ENCODE measurements around the gene TTLL13.

The TTLL13 gene

GRCh38 chr15:90203473-90203872, 45.9 kb upstream of the TTLL13 start:
- DNase-seq (ENCODE audit: low read depth): no peak
- no peak overlapping the region for H3K4me3 ChIP-seq (ENCODE audit: low read depth, low read length)
- in situ Hi-C loops (cut with HindIII; ENCODE audit: low sequenced_read_pairs): no loop called here
- TF ChIP-seq, protein P1, sequence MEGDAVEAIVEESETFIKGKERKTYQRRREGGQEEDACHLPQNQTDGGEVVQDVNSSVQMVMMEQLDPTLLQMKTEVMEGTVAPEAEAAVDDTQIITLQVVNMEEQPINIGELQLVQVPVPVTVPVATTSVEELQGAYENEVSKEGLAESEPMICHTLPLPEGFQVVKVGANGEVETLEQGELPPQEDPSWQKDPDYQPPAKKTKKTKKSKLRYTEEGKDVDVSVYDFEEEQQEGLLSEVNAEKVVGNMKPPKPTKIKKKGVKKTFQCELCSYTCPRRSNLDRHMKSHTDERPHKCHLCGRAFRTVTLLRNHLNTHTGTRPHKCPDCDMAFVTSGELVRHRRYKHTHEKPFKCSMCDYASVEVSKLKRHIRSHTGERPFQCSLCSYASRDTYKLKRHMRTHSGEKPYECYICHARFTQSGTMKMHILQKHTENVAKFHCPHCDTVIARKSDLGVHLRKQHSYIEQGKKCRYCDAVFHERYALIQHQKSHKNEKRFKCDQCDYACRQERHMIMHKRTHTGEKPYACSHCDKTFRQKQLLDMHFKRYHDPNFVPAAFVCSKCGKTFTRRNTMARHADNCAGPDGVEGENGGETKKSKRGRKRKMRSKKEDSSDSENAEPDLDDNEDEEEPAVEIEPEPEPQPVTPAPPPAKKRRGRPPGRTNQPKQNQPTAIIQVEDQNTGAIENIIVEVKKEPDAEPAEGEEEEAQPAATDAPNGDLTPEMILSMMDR (IDR thresholded peaks at IDR 0.05; ENCODE audit: low read depth, low read length, missing control alignments): no peak

DNA sequence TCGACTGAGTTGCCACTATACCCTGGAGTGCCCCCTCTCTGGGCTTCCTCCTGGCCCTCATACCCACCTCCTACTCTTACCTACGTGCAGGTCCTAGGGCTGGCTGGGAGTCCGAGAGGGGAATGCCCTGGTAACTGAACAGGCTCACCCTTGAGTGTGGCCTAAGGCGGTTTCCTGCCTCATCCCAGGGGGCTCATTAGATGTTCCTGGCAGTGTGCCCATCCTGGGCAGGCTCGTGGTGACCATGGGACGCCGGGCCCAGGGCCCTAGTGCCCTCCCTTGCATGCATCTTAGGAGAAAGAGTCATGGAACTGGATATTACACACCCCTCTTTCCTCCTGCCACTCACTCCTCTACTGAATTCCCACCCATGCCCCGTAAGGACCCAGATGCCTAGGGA, 45.4 kb upstream of the TTLL13 start:
- TF ChIP-seq, protein P1 (IDR thresholded peaks at IDR 0.05; ENCODE audit: low read depth, low read length, missing control alignments): no peak
- DNase-seq (ENCODE audit: low read depth): no peak
- in situ Hi-C loops (cut with HindIII; ENCODE audit: low sequenced_read_pairs): no loop called here
- H3K4me3 ChIP-seq (ENCODE audit: low read depth, low read length): no peak overlapping the region

DNA sequence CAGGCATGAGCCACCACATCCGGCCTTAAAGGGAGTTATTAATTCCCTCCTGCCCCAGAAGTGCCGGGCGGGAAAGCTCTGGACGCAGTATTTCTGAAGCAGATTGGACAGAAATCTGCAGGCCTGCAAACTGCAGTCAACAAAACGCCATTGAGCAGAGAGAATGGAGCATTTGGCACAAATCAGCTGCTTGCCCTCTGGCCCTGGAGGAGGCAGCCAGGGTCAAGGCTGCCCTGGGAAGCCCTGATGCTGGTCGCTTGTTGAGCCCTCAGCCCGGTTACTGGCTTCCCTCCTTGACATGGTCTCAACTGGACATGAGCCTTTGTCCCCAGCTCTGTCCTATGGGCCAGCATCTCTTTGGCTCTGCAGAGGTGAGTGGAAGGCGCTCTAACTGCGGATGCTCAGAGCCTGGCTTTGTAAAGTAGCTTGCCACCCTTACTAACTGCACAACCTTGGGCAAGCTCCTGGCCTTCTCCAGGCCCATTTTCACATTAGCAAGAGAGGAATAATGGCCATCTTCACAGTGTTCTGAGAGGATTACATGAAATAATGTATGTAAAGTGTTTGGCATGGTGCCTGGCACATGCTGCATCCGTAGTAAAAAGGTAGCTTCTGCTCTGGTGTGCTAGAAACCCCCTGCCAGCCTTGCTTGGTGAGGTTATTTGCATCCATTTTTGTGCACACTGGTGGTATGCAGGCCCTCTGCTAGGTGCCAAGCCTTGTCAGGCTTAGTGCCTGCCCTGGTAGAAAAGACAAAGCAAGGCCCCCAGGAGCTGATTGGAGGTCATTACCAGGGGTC, 44.1 kb upstream of the TTLL13 start:
- no peak for DNase-seq (ENCODE audit: low read depth)
- TF ChIP-seq, protein P1 (IDR thresholded peaks at IDR 0.05; ENCODE audit: low read depth, low read length, missing control alignments): no peak
- in situ Hi-C loops (cut with HindIII; ENCODE audit: low sequenced_read_pairs): no loop called here
- no peak overlapping the region for H3K4me3 ChIP-seq (ENCODE audit: low read depth, low read length)

DNA sequence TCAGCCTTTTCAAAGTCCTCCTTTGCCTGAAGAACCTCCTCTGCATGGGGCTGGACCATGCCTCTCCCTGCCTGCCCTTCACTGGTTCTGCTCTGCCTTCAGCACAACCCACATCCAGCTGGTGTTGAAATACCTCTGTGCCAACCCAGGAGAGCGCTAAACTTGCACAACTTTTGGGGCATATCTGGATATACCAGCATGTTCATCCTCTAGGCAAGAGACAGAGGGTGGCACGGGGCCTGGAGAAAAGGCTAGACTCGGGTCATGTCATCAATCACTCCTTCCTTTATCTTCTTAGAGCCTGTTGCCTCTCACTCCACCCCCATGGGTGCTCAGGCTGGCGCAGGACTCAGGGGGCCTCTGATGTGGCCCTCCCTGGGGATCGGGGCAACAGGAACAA, 43.5 kb upstream of the TTLL13 start:
- TF ChIP-seq, protein P1 (IDR thresholded peaks at IDR 0.05; ENCODE audit: low read depth, low read length, missing control alignments): no peak
- in situ Hi-C loops (cut with HindIII; ENCODE audit: low sequenced_read_pairs): no loop called here
- DNase-seq (ENCODE audit: low read depth): no peak
- H3K4me3 ChIP-seq (ENCODE audit: low read depth, low read length): no peak overlapping the region

DNA sequence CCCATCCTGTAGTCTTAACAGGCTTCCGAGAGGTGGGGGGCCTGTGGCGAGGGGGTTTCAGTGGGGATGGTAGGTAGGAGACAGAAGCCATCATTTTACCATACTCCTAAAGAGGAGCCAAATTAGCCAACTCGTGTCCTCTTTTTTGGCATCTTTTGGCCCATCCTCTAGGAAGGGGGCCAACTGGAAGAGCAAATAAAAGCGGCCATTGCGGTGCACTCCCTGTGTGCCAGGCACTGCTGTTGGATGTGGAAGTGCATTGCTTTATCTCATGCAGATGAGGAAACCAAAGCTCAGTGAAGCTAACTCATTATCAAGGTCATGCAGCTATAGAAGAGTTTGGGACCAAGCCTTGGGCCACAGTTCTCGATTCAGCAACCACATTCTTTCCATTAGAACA, 42.1 kb upstream of the TTLL13 start:
- TF ChIP-seq, protein P1 (IDR thresholded peaks at IDR 0.05; ENCODE audit: low read depth, low read length, missing control alignments): no peak
- H3K4me3 ChIP-seq (ENCODE audit: low read depth, low read length): no peak overlapping the region
- no peak for DNase-seq (ENCODE audit: low read depth)
- in situ Hi-C loops (cut with HindIII; ENCODE audit: low sequenced_read_pairs): no loop called here

- in situ Hi-C loops (cut with HindIII; ENCODE audit: low sequenced_read_pairs): no loop called here
- TF ChIP-seq, protein P1 (IDR thresholded peaks at IDR 0.05; ENCODE audit: low read depth, low read length, missing control alignments): no peak
- H3K4me3 ChIP-seq (ENCODE audit: low read depth, low read length): no peak overlapping the region
- DNase-seq (ENCODE audit: low read depth): no peak
Measured at GRCh38 chr15:90208356-90208755, 41.0 kb upstream of the TTLL13 start.
